Spinal cord (tissue), 10 donors: ENCODE measurements around the gene INTS1. TPM values are rescaled to one million over a fixed set of nuclear protein-coding genes. Genes with fewer than 3 reads are reported as not detected.
"Not testable (repeated sequence)": the region's sequence is repeated elsewhere in the genome, so short reads cannot be mapped to it uniquely, and the experiment has no call there.

Source experiments
- DNase-seq, 6 donors: peaks; one replicate each; pipeline versions ENCODE4 v3.0.0 to v3.0.0-alpha.2; 2013 to 2015; ENCODE audit warnings: low spot score in 6 of 6, low read depth in 4 of 6
- H3K27ac ChIP-seq: one replicate; pipeline ENCODE4 v1.5.1; 2013; ENCODE audit warnings: low read depth, low read length, control low read depth
- H3K27me3 ChIP-seq: one replicate; pipeline ENCODE4 v1.6.1; 2013; ENCODE audit warnings: low read length; ENCODE audit not compliant: control insufficient read depth, insufficient read depth
- H3K36me3 ChIP-seq: one replicate; pipeline ENCODE4 v1.6.1; 2013; ENCODE audit warnings: low read length; ENCODE audit not compliant: control insufficient read depth, insufficient read depth
- H3K4me1 ChIP-seq: one replicate; pipeline ENCODE4 v1.6.1; 2013; ENCODE audit warnings: low read length; ENCODE audit not compliant: control insufficient read depth, insufficient read depth
- H3K4me3 ChIP-seq: one replicate; pipeline ENCODE4 v1.5.1; 2013; ENCODE audit warnings: low read depth, low read length, control low read depth
- H3K9me3 ChIP-seq: one replicate; pipeline ENCODE4 v1.6.1; 2013; ENCODE audit warnings: low read length; ENCODE audit not compliant: control insufficient read depth, insufficient read depth
- WGBS: methylation state at CpG from one replicate; pipeline ENCODE4 v1.1.5; 2013; ENCODE audit warnings: missing lambda C conversion rate; ENCODE audit not compliant: insufficient coverage; 5-methylcytosine and 5-hydroxymethylcytosine counted together
- polyA plus RNA-seq, 2 donors: library from polyadenylated mRNA; unstranded; fragments of 120-200 nt; gene quantifications; one replicate each; pipeline ENCODE4 v1.2.1, GENCODE V29; 2013; ENCODE audit not compliant: insufficient read length in 2 of 2
- total RNA-seq, 2 donors: library from RNA; depleted of rRNA in 1 of 2; stranded (reverse); fragments of 120-200 nt in 1 of 2; fragments of >200 nt in 1 of 2; gene quantifications; one replicate each; pipeline versions ENCODE4 v1.2.3 to v1.2.4, GENCODE V29; 2013 to 2014
- donor health status: healthy.

INTS1 gene
- total and polyA plus RNA-seq, 4 donors, result 24.0 to 107 (median 65.6) TPM

- Histone ChIP-seq H3K4me3 (no peak overlapping the region), H3K27me3 (peaks cover 6% of the 10 kb centered on the region), H3K9me3 (no peaks in the 10 kb centered on the region), H3K4me1 (no peaks in the 10 kb centered on the region), H3K27ac (no peak overlapping the region), H3K36me3 (no peaks in the 10 kb centered on the region)
- 76% methylated on average over 24 of the region's 27 CpGs for WGBS
- DNase-seq, result no peak
Observed at GRCh38 chr7:1520539-1521234, 16.5 kb upstream of the INTS1 start.

- not testable (repeated sequence) for DNase-seq, H3K4me3 ChIP-seq, H3K27ac ChIP-seq, H3K36me3 ChIP-seq, H3K4me1 ChIP-seq, H3K27me3 ChIP-seq, H3K9me3 ChIP-seq
- WGBS, result 100% methylated on average over 3 of the region's 12 CpGs
Observed at GRCh38 chr7:1519322-1519922, 15.2 kb upstream of the INTS1 start.

GRCh38 chr7:1516586-1517251 is 12.5 kb upstream of the INTS1 start:
- no peak overlapping the region for H3K4me3 ChIP-seq
- H3K9me3 ChIP-seq, result no peaks in the 10 kb centered on the region
- 82% methylated on average over 18 of the region's 18 CpGs for WGBS
- no peaks in the 10 kb centered on the region for H3K36me3 ChIP-seq
- no peaks in the 10 kb centered on the region for H3K27me3 ChIP-seq
- no peak for DNase-seq
- no peak overlapping the region for H3K27ac ChIP-seq
- peaks cover 12% of the 10 kb centered on the region for H3K4me1 ChIP-seq

- H3K36me3 ChIP-seq, H3K27me3 ChIP-seq, DNase-seq, H3K4me3 ChIP-seq, H3K9me3 ChIP-seq, H3K27ac ChIP-seq: not testable (repeated sequence)
- 68% methylated on average over 13 of the region's 17 CpGs for WGBS
- H3K4me1 ChIP-seq, result peaks cover 12% of the 10 kb centered on the region
Observed at GRCh38 chr7:1515509-1515967, 11.3 kb upstream of the INTS1 start.

- no peaks in the 10 kb centered on the region for H3K9me3 ChIP-seq
- no peak for DNase-seq
- H3K27ac ChIP-seq, result no peak overlapping the region
Observed at GRCh38 chr7:1514995-1515401, 10.8 kb upstream of the INTS1 start.

GRCh38 chr7:1514407-1514806 is 10.2 kb upstream of the INTS1 start:
- Histone ChIP-seq H3K36me3 (no peaks in the 10 kb centered on the region), H3K4me3 (no peak overlapping the region), H3K9me3 (no peaks in the 10 kb centered on the region), H3K4me1 (peaks cover 12% of the 10 kb centered on the region), H3K27me3 (no peaks in the 10 kb centered on the region), H3K27ac (no peak overlapping the region)
- WGBS, result 81% methylated on average over 12 of the region's 12 CpGs
- DNase-seq, result no peak

More at GRCh38 chr7:1514995-1515401, 10.8 kb upstream of the INTS1 start:
- peaks cover 12% of the 10 kb centered on the region for H3K4me1 ChIP-seq
- H3K36me3 ChIP-seq, result no peaks in the 10 kb centered on the region
- H3K4me3 ChIP-seq, result no peak overlapping the region
- H3K27me3 ChIP-seq, result no peaks in the 10 kb centered on the region
- WGBS, result 73% methylated on average over 4 of the region's 4 CpGs

- Histone ChIP-seq H3K4me1 (peaks cover 12% of the 10 kb centered on the region), H3K27ac (peak overlapping the region; percentile 22), H3K9me3 (no peaks in the 10 kb centered on the region), H3K4me3 (no peak overlapping the region), H3K36me3 (no peaks in the 10 kb centered on the region), H3K27me3 (no peaks in the 10 kb centered on the region)
- 58% methylated on average over 13 of the region's 20 CpGs for WGBS
- no peak for DNase-seq
Observed at GRCh38 chr7:1513657-1514095, 9.5 kb upstream of the INTS1 start.

- peak overlapping the region; percentile 22 for H3K27ac ChIP-seq
- DNase-seq, result no peak
- H3K9me3 ChIP-seq, result no peaks in the 10 kb centered on the region
- no peaks in the 10 kb centered on the region for H3K36me3 ChIP-seq
- peaks cover 12% of the 10 kb centered on the region for H3K4me1 ChIP-seq
- 70% methylated on average over 27 of the region's 35 CpGs for WGBS
- H3K4me3 ChIP-seq, result no peak overlapping the region
- H3K27me3 ChIP-seq, result no peaks in the 10 kb centered on the region
Observed at GRCh38 chr7:1512781-1513656, 8.8 kb upstream of the INTS1 start.
